ENCODE results near the gene SRGAP1. TPM values are rescaled to one million over a fixed set of nuclear protein-coding genes. Genes with fewer than 3 reads are reported as not detected.

Gene SRGAP1
- total RNA-seq, 1 experiment from 2014 or later = 26.8 TPM

GRCh38 chr12:64142784-64143183 is 298.3 kb downstream of the SRGAP1 start:
- ATAC-seq = no peak
- Histone ChIP-seq H3K36me3 (ENCODE audit: control insufficient read depth, insufficient read depth, low read length) (peaks cover 3% of the 10 kb centered on the region), H3K27ac (ENCODE audit: low read length) (no peak overlapping the region), H3K9me3 (ENCODE audit: control insufficient read depth, insufficient read depth, low read depth, low read length) (no peaks in the 10 kb centered on the region; the same call in 1 of the 2 replicates), H3K4me3 (ENCODE audit: low read depth in 2 of 2, low read length in 2 of 2) (no peak overlapping the region), H3K4me1 (ENCODE audit: control insufficient read depth, insufficient read depth, low read length) (no peaks in the 10 kb centered on the region), H3K27me3 (ENCODE audit: control insufficient read depth, insufficient read depth, low read length) (no peaks in the 10 kb centered on the region)
- DNase-seq (ENCODE audit: low read depth, low spot score) = no peak
- intact Hi-C loops (cut with micrococcal nuclease; ENCODE audit: unreplicated experiment) (no loop called here), in situ Hi-C loops (cut with HindIII; ENCODE audit: low pct_unique_long_range_greater_than_20kb, low sequenced_read_pairs) (no loop called here)
- BruUV-seq (replicated peaks) = no TSS peak
- ChIA-PET POLR2A (interaction anchor here (1.0 kb wide), 1 partner anchor 445 kb away, joined by 5 read pairs; no protein-coding TSS in a partner anchor), CTCF (no interaction called here)
- TF ChIP-seq REST (IDR thresholded peaks at IDR 0.05; ENCODE audit: insufficient read depth in 1 of 2, low read depth in 2 of 2, low read length in 1 of 2) (no peak), SIN3A (IDR thresholded peaks at IDR 0.05; ENCODE audit: borderline replicate concordance, insufficient read depth, low read depth, low read length) (no peak), TCF7L2 (IDR thresholded peaks at IDR 0.05; ENCODE audit: low read depth, low read length) (no peak), CTCF (IDR thresholded peaks at IDR 0.05) (no peak), POLR2AphosphoS5 (IDR thresholded peaks at IDR 0.05; ENCODE audit: low read depth, low read length) (no peak)

DNA sequence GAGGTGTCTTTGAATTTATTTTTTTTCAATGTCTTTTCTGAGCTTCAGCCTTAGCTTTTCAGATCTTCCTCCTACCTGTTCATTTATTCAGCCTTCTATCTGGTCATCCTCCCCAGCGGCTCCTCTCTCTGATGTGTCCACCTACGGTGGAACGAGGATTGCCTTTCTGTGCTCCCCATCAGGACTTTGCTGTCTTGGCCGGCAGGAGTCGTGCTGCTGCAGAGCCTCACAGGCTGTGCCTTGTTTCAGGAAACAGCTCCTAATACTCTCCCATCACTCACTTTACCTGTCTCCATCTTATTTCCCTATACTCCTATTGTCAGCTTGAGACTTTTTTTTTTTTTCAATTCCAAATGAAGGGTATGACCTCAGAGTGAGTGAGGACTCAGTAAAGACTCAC is 300.7 kb downstream of the SRGAP1 start:
- Histone ChIP-seq H3K27me3 (ENCODE audit: control insufficient read depth, insufficient read depth, low read length) (no peaks in the 10 kb centered on the region), H3K36me3 (ENCODE audit: control insufficient read depth, insufficient read depth, low read length) (no peaks in the 10 kb centered on the region; the same call in 1 of the 2 replicates), H3K9me3 (ENCODE audit: control insufficient read depth, insufficient read depth, low read depth, low read length) (no peaks in the 10 kb centered on the region), H3K27ac (ENCODE audit: low read length) (no peak overlapping the region), H3K4me1 (ENCODE audit: control insufficient read depth, insufficient read depth, low read length) (no peaks in the 10 kb centered on the region), H3K4me3 (ENCODE audit: low read depth in 2 of 2, low read length in 2 of 2) (no peak overlapping the region)
- in situ Hi-C loops (cut with HindIII; ENCODE audit: low pct_unique_long_range_greater_than_20kb, low sequenced_read_pairs) = no loop called here
- BruUV-seq (replicated peaks) = no TSS peak
- intact Hi-C loops (cut with micrococcal nuclease; ENCODE audit: unreplicated experiment) = no loop called here
- ATAC-seq (no peak), DNase-seq (ENCODE audit: low read depth, low spot score) (no peak)
- CTCF ChIA-PET = no interaction called here
- POLR2A ChIA-PET = no interaction called here
- no peak for TF ChIP-seq CTCF (IDR thresholded peaks at IDR 0.05)
- TF ChIP-seq POLR2AphosphoS5 (IDR thresholded peaks at IDR 0.05; ENCODE audit: low read depth, low read length) = no peak
- TF ChIP-seq TCF7L2 (IDR thresholded peaks at IDR 0.05; ENCODE audit: low read depth, low read length) = no peak
- no peak for TF ChIP-seq SIN3A (IDR thresholded peaks at IDR 0.05; ENCODE audit: borderline replicate concordance, insufficient read depth, low read depth, low read length)
- TF ChIP-seq REST (IDR thresholded peaks at IDR 0.05; ENCODE audit: insufficient read depth in 1 of 2, low read depth in 2 of 2, low read length in 1 of 2) = no peak
